Suprapubic skin (tissue), 4 donors: ENCODE results near the gene ICE1. TPM values are rescaled to one million over a fixed set of nuclear protein-coding genes. Genes with fewer than 3 reads are reported as not detected.
"Not testable (repeated sequence)": the region's sequence is repeated elsewhere in the genome, so short reads cannot be mapped to it uniquely, and the experiment has no call there.

ENCODE experiments used
- DNase-seq, 2 donors: peaks; one replicate each; pipeline ENCODE4 v3.0.0-alpha.2; 2019; ENCODE audit warnings: low spot score in 2 of 2
- H3K27ac ChIP-seq: fragments of 200-600 bp; sonication (generic); one replicate; pipeline ENCODE4 v1.5.1; 2019
- H3K27me3 ChIP-seq: fragments of 200-600 bp; sonication (generic); one replicate; pipeline ENCODE4 v1.5.1; 2019
- H3K36me3 ChIP-seq: fragments of 200-600 bp; sonication (generic); one replicate; pipeline ENCODE4 v1.5.1; 2019
- H3K4me1 ChIP-seq: fragments of 200-600 bp; sonication (generic); one replicate; pipeline ENCODE4 v1.5.1; 2019
- H3K4me3 ChIP-seq: fragments of 200-600 bp; sonication (generic); one replicate; pipeline ENCODE4 v1.5.1; 2019; ENCODE audit warnings: mild to moderate bottlenecking
- H3K9me3 ChIP-seq: fragments of 200-600 bp; sonication (generic); one replicate; pipeline ENCODE4 v1.5.1; 2019
- CTCF ChIP-seq, 2 donors: fragments of 200-600 bp in 1 of 2; fragments of 450-650 bp in 1 of 2; sonication (generic) in 1 of 2; IDR thresholded peaks; one replicate each; pipeline ENCODE4 v1.5.1; 2016 to 2019; ENCODE audit warnings: antibody characterized with exemption in 2 of 2, mild to moderate bottlenecking in 1 of 2, moderate library complexity in 1 of 2
- EP300 ChIP-seq: sonication (generic); formaldehyde crosslinking; IDR thresholded peaks from one replicate; pipeline ENCODE4 v1.6.1; 2017; ENCODE audit warnings: antibody characterized with exemption
- POLR2A ChIP-seq, 2 donors: fragments of 450-650 bp; IDR thresholded peaks; one replicate each; pipeline ENCODE4 v1.6.1; 2017; ENCODE audit warnings: antibody characterized with exemption in 2 of 2, mild to moderate bottlenecking in 2 of 2, moderate library complexity in 2 of 2
- POLR2AphosphoS5 ChIP-seq, 3 donors: sonication (generic); formaldehyde crosslinking; IDR thresholded peaks; one replicate each; pipeline ENCODE4 v1.6.1; 2017; ENCODE audit warnings: antibody characterized with exemption in 3 of 3
- WGBS: methylation state at CpG from one replicate; pipeline ENCODE4 v1.1.5; 2018; 5-methylcytosine and 5-hydroxymethylcytosine counted together
- total RNA-seq, 4 donors: library from RNA; depleted of rRNA; stranded (reverse); fragments of >200 nt; gene quantifications; one replicate each; pipeline ENCODE4 v1.1.0, GENCODE V29; 2016

The ICE1 gene
- total RNA-seq, 4 donors from 2014 or later: 17.6 to 27.4 (median 24.1) TPM

GRCh38 chr5:5405441-5405840, 17.0 kb upstream of the ICE1 start:
- WGBS: 96% methylated on average over 1 of the region's 1 CpG
- peaks cover 3% of the 10 kb centered on the region for H3K9me3 ChIP-seq
- no peaks in the 10 kb centered on the region for H3K27me3 ChIP-seq
- no peaks in the 10 kb centered on the region for H3K4me1 ChIP-seq
- H3K36me3 ChIP-seq: no peaks in the 10 kb centered on the region
- DNase-seq: no peak
- no peak overlapping the region for H3K4me3 ChIP-seq
- no peak overlapping the region for H3K27ac ChIP-seq
- no peak for TF ChIP-seq CTCF (IDR thresholded peaks at IDR 0.05)
- no peak for TF ChIP-seq EP300
- TF ChIP-seq POLR2A (IDR thresholded peaks at IDR 0.05): no peak
- TF ChIP-seq POLR2AphosphoS5 (IDR thresholded peaks at IDR 0.05): no peak

GRCh38 chr5:5407924-5408323, 14.6 kb upstream of the ICE1 start:
- H3K4me1 ChIP-seq: no peaks in the 10 kb centered on the region
- H3K4me3 ChIP-seq: no peak overlapping the region
- DNase-seq: no peak
- H3K27me3 ChIP-seq: no peaks in the 10 kb centered on the region
- no peak overlapping the region for H3K27ac ChIP-seq
- H3K36me3 ChIP-seq: no peaks in the 10 kb centered on the region
- H3K9me3 ChIP-seq: peaks cover 3% of the 10 kb centered on the region
- TF ChIP-seq CTCF (IDR thresholded peaks at IDR 0.05): no peak
- no peak for TF ChIP-seq POLR2AphosphoS5 (IDR thresholded peaks at IDR 0.05)
- TF ChIP-seq POLR2A (IDR thresholded peaks at IDR 0.05): no peak
- TF ChIP-seq EP300: no peak
- WGBS: 97% methylated on average over 5 of the region's 5 CpGs

- WGBS: 100% methylated on average over 2 of the region's 4 CpGs
- no peaks in the 10 kb centered on the region for H3K27me3 ChIP-seq
- H3K36me3 ChIP-seq: no peaks in the 10 kb centered on the region
- H3K4me3 ChIP-seq: no peak overlapping the region
- H3K9me3 ChIP-seq: peaks cover 3% of the 10 kb centered on the region
- no peaks in the 10 kb centered on the region for H3K4me1 ChIP-seq
- H3K27ac ChIP-seq: no peak overlapping the region
- DNase-seq: no peak
- TF ChIP-seq CTCF (IDR thresholded peaks at IDR 0.05) (no peak), POLR2A (IDR thresholded peaks at IDR 0.05) (no peak), EP300 (no peak), POLR2AphosphoS5 (IDR thresholded peaks at IDR 0.05) (no peak)
These were observed 13.2 kb upstream of the ICE1 start for GRCh38 chr5:5409151-5409810.

GRCh38 chr5:5413856-5414255, 8.6 kb upstream of the ICE1 start:
- not testable (repeated sequence) for H3K4me3 ChIP-seq, DNase-seq, H3K4me1 ChIP-seq, H3K36me3 ChIP-seq, H3K27ac ChIP-seq, H3K27me3 ChIP-seq, H3K9me3 ChIP-seq
- 80% methylated on average over 5 of the region's 5 CpGs for WGBS

DNA sequence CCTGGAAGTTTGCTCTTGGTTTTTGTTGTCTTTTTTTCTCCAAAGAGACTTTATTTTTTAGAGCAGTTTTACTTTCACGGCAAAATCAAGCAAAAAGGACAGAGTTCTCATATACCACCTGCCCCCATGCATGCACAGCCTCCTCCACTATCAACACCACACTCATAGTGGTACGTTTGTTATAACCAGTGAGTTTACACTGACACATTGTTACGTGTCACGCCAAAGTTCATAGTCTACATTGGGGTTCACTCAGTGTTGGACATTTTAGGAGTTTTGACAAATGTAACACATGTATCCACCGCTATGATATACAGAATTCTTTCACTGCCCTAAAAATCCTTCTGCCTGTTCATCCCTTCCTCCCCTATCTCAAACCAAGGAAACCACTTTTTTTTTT, 7.5 kb upstream of the ICE1 start:
- H3K27me3 ChIP-seq: no peaks in the 10 kb centered on the region
- no peaks in the 10 kb centered on the region for H3K36me3 ChIP-seq
- TF ChIP-seq POLR2AphosphoS5 (IDR thresholded peaks at IDR 0.05) (no peak), CTCF (IDR thresholded peaks at IDR 0.05) (no peak), POLR2A (IDR thresholded peaks at IDR 0.05) (no peak), EP300 (no peak)
- 87% methylated on average over 5 of the region's 5 CpGs for WGBS
- no peak overlapping the region for H3K27ac ChIP-seq
- H3K4me3 ChIP-seq: no peak overlapping the region
- no peak for DNase-seq
- peaks cover 6% of the 10 kb centered on the region for H3K4me1 ChIP-seq
- no peaks in the 10 kb centered on the region for H3K9me3 ChIP-seq

GRCh38 chr5:5416733-5417132, 5.7 kb upstream of the ICE1 start:
- Histone ChIP-seq H3K36me3 (no peaks in the 10 kb centered on the region), H3K27ac (no peak overlapping the region), H3K4me1 (peaks cover 17% of the 10 kb centered on the region), H3K27me3 (no peaks in the 10 kb centered on the region), H3K9me3 (no peaks in the 10 kb centered on the region), H3K4me3 (no peak overlapping the region)
- no peak for DNase-seq
- TF ChIP-seq POLR2A (IDR thresholded peaks at IDR 0.05): no peak
- no peak for TF ChIP-seq CTCF (IDR thresholded peaks at IDR 0.05)
- TF ChIP-seq EP300: no peak
- TF ChIP-seq POLR2AphosphoS5 (IDR thresholded peaks at IDR 0.05): no peak
- WGBS: 67% methylated on average over 2 of the region's 2 CpGs
